Measurements from ENCODE around the gene RPL3. TPM values are rescaled to one million over a fixed set of nuclear protein-coding genes. Genes with fewer than 3 reads are reported as not detected.

Gene RPL3
- total RNA-seq, 1 experiment from 2014 or later, result 6,349 TPM

GRCh38 chr22:39306456-39307361, 12.7 kb downstream of the RPL3 start:
- in situ Hi-C loops (cut with HindIII; ENCODE audit: low sequenced_read_pairs), result no loop called here
- peak; percentile 38 for DNase-seq (ENCODE audit: low spot score)

GRCh38 chr22:39303892-39304671, 15.3 kb downstream of the RPL3 start:
- DNase-seq (ENCODE audit: low spot score), result no peak
- in situ Hi-C loops (cut with HindIII; ENCODE audit: low sequenced_read_pairs), result no loop called here

DNA sequence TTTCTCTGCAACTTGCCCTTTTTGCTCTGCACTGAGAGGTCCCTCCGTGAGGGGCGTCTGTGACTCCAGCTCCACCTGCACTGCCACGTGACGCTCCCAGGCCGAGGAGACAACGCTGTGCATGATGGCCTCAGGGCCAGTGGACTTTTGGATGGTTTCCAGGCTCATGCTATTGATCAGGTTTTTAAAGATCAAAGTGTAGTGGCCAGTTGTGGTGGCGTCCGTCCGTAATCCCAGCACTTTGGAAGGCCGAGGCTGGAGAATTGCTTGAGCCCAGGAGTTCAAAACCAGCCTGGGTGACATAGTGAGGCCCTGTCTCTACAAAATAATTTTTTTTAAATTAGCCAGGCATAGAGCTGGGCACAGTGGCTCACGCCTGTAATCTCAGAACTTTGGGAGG, 16.1 kb downstream of the RPL3 start:
- in situ Hi-C loops (cut with HindIII; ENCODE audit: low sequenced_read_pairs), result no loop called here
- DNase-seq (ENCODE audit: low spot score), result no peak

- in situ Hi-C loops (cut with HindIII; ENCODE audit: low sequenced_read_pairs), result no loop called here
- DNase-seq (ENCODE audit: low spot score), result no peak
Measured at GRCh38 chr22:39302431-39302960, 16.9 kb downstream of the RPL3 start.

DNA sequence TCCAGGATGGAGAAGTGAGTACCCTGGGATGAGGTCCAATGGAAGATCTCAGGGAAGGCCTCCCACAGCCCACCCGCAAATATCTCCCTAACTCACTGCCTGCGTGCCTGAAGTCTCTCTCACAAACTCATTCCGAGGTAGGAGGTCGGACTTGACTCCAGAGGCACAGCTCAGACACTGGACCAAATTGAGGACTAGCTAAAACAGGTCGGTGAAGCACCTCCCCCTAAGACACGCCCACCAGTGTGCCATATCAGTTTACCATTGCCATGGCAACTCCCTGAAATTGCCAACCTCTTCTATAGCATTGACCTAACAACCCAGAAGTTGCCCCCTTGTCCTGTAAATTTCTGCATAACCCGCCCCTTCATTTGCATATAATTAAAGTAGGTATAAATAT, 17.5 kb downstream of the RPL3 start:
- in situ Hi-C loops (cut with HindIII; ENCODE audit: low sequenced_read_pairs), result no loop called here

DNA sequence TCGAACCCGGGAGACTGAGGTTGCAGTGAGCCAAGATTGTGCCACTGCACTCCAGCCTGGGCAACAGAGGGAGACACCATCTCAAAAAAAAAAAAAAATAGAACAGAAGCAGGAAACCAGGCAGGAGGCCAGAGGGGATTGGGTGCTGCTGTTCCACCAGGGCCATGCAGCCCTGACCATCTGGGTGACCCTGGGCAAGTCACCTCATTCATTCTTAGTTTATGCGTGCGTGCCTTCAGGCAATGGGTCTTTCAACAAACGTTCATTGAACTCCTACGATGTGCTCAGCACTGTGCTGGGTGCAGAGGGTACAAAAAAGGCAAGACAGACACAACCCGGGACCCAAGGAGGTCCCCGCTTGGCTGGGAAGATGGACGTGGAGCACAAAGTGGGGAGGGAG, 18.3 kb downstream of the RPL3 start:
- in situ Hi-C loops (cut with HindIII; ENCODE audit: low sequenced_read_pairs), result no loop called here
- no peak for DNase-seq (ENCODE audit: low spot score)

More for the DNA sequence above, 17.5 kb downstream of the RPL3 start:
- no peak for DNase-seq (ENCODE audit: low spot score)

DNA sequence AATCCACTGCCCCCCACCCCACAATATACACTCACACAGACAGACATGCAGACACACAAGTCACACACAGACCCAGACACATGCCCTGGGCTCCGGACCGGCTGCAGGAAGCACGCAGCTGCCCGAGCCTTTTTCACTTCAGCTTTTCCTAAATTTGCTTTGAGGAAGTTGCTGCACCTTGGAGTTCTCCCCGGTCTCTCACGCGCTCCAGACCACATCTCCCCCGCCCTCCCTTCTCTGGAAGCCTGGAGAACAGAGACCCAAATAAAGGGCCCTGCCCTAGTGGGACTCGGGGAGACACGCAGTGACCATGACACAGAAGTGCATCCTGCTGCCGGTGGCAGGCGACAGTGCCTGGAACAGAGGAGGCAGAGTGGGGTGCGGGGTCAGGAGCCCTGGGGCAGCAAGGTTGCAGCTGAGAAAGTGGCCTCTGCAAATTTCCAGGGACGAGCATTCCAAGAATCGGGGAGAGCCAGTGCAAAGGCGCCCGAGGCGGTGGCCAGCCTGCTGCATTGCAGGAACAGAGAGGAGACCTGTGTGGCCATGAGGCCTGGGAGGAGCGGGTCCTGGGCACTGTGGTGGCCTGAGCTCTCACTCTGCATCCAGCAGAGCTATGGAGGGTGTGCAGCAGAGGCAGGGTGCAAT, 19.1 kb downstream of the RPL3 start:
- in situ Hi-C loops (cut with HindIII; ENCODE audit: low sequenced_read_pairs), result no loop called here
- no peak for DNase-seq (ENCODE audit: low spot score)

DNA sequence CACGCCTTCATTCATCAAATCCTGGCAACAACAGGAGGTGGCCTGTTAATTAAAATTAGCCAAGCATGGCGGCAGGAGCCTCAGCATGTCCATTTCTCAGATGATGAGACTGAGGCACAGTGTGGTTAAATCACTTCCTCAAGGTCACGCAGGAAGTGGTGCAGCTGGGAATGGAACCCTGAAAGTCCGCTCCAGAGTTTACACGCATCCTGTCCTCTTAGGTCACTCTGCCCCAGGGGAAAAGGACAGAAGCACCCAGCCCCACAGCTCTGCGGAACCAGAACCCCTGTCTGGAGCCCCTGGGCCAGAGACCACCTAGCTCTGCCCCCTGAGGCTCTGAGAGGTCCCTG, 19.6 kb downstream of the RPL3 start:
- in situ Hi-C loops (cut with HindIII; ENCODE audit: low sequenced_read_pairs), result no loop called here
- no peak for DNase-seq (ENCODE audit: low spot score)

DNA sequence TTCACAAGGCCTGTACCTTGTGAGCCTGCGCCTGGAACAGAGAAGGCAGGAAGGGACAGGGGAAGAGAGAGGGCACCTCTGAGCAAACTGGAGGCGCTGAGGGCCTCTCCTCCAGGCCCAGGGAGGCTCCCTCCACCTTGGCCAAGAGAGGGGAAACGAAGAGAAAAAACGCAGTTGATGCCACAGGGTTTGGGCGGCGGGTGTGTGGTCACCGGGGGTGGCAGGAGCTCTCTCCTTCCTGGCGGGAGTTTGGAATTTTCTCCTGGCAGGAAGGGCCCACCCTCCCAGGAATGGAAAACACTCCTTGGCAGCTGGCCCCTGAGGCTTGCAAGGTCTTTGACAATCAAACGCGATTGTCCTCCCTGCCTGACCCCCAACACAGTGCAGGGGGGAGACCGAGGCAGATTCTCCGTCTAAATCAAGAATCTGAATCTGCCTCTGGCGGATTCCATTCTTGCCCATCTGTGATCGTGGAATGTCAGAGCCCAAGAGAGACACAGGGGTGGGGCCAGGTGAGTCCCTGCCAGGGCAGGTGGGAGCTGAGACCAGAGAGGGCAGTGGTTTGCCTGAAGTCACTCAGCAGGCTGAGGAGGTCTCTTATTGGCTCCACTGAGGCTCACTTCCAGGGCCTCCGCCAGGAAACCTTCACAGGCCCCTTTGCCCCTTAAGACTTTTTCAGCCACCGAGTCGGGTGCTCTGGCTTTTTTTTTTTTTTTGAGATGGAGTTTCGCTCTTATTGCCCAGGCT, 21.0 kb downstream of the RPL3 start:
- in situ Hi-C loops (cut with HindIII; ENCODE audit: low sequenced_read_pairs), result no loop called here
- DNase-seq (ENCODE audit: low spot score), result no peak

DNA sequence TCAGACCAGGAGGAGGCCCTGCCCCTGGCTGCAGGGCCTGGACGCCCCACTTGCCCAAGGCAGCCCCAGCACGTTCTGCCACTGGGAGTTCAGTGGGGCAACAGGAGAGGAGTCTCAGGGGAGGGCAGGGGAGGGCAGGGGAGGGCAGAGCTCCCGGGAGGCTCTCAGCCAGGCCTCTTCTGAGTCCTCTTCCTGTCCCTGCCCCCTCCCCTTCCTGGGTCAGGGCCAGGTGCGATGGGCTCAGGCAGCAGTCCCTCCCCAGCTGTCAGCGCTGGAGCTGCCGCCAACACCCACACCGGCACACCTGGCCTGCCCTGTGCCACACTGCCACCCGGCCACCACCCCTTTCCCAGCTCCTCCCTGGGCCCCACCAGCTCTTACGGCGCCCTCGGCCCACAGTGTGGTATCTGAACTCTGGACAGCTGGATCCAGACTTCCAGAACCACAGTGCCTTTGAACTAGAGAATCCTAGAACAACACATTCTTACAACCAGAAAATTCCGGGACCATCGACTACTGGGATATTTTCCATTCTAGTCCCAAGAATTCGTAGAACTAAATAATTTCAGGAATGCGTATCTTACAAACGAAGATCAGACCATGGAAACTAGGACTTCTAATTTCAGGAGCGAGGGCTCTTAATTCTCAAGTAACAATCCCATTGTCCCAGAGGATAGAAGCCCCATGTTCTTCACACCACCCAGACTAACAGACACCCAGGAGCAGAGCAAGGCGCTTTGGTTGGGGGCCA, 21.8 kb downstream of the RPL3 start:
- in situ Hi-C loops (cut with HindIII; ENCODE audit: low sequenced_read_pairs), result no loop called here
- DNase-seq (ENCODE audit: low spot score), result no peak

DNA sequence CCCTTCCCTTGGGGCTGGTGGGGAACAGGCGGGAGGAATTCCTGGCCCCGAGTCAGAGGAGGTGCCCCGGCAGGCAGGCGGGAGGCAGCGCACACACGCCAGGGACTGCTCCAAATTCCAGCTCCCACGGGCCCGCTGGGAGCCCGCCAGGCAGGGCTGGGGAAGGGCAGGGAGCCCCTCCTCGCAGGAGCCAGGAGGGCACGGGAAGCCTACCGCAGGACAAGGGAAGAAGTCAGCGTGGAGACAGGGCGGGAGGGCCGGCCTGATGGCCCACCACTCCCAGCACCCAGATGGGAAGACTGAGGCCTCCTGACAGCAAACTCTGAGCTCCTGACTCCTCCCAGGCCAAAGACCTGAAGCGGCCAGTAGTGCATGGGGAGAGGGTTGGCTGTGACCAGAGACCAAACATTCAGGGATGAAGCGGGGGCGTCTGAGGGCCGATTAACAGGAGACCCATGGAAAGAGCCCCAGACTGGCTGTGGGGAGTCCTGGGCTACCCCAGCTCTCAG, 22.4 kb downstream of the RPL3 start:
- no peak for DNase-seq (ENCODE audit: low spot score)
- in situ Hi-C loops (cut with HindIII; ENCODE audit: low sequenced_read_pairs), result no loop called here

- in situ Hi-C loops (cut with HindIII; ENCODE audit: low sequenced_read_pairs), result no loop called here
- no peak for DNase-seq (ENCODE audit: low spot score)
Measured at GRCh38 chr22:39296535-39296934, 22.9 kb downstream of the RPL3 start.

DNA sequence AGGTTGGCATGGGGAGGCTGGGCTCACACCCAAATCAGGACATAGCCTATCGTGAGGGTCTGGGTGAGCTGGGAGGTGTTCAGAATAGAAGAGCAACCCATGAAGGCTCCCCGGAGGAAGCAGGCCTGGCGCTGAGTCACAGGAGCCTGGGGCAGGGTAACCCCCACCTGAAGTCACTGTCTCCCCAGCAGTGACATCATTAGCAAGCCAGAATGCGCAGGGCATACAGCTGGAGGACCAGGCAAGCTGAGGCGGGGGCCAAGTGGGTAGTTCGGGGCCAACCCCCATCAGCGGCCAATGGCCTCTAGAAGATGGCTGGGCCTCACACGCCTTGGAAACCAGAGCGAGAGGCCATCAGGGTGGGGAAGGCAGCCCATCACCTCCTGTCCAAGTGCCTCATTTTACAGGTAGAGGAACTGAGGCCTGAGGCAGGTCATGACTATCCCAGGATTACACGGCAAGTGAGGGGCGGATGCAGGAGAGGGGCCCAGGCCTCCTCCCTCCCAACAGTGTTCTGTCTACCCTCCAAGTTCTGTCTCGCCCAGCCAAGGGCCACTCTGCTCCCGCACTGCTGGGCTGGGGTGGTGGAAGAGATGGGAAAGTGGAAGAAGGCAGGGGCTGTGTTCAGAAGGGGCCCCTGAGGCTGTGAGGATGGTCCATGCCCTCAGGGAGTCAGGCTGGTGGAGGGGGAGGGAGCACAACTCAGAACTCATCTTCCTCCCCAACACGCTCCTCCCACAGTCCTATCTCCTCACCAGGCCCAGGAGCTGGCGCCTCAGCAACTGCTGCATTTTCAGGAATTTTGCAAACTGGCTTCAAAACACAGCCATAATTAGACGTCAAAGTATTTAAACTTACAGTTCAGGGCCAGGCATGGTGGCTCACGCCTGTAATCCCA, 24.6 kb downstream of the RPL3 start:
- in situ Hi-C loops (cut with HindIII; ENCODE audit: low sequenced_read_pairs), result no loop called here
- no peak for DNase-seq (ENCODE audit: low spot score)

DNA sequence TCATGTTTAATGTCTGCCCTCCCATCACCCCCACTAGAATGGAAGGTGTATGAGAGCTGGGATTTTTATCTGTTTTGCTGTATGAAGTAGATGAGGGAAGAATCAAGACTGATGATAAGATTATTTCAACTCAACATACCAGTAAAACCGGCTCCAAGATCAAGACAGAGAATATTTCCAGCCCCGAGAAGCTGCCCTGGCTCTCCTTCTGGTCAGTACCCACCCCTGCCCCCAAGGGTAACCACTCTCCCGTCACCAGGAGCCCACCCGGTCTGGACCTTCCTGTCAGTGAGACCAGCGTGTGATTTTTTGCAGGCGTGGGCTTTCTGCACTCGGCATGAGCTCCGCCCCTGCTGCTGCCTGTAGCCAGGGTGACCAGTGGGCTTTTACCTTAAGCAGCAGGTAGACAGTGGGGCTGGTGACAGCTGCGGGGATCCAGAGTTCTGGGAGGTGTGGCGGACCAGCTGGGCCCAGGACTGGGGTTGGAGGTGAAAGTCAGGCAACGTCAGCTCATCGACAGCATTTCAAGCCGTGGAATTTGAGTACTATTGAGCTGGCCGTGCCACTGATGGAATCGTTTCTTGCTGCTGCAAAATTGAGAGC, 25.6 kb downstream of the RPL3 start:
- no peak for DNase-seq (ENCODE audit: low spot score)
- in situ Hi-C loops (cut with HindIII; ENCODE audit: low sequenced_read_pairs), result no loop called here

DNA sequence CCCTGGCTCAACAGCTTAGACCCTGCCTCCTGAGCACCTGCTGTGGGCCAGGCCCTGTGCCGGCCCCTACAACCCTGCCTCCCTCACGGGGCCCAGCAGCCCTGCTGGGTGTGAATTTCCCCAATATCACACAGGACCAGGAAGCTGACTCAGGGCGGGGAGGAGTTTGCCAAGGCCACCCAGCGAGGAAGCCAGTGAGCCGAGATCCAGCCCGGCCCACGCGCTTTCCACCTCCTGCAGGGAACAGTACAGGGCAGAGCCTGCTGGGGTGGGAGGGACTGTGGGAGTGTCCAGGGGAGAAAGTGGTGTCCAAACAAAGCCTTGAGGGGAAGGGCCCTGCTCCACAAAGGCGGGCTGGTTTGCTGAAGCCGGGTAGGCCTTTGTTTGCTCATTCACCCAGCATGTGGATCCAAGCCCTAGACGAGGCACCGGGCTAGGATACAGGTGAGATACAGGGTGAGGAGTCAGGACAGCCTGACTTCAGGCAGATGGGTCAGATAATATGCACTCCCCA, 26.8 kb downstream of the RPL3 start:
- DNase-seq (ENCODE audit: low spot score), result no peak
- in situ Hi-C loops (cut with HindIII; ENCODE audit: low sequenced_read_pairs), result no loop called here

DNA sequence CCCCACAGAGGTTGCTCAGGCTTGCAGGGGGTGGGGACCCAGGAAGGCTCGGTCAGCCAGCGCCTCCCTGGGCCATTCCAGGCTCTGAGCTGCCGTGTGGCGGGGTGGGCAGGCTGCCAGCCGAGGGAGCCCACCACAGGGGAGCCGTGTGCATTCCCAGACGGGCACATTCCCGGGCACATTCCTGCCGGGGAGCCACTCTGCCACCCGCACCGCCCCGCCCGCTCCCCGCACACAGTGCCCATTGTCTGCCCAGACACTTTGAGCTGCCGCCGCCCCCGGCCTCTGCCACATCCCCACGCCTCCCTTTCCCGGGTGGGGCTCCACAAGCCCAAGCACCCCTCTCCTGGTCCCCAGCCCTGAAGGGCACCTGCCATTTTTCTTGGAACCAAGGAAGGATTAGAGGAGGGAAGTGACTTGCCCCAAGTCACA, 27.4 kb downstream of the RPL3 start:
- in situ Hi-C loops (cut with HindIII; ENCODE audit: low sequenced_read_pairs), result no loop called here
- DNase-seq (ENCODE audit: low spot score), result no peak

- no peak for DNase-seq (ENCODE audit: low spot score)
- in situ Hi-C loops (cut with HindIII; ENCODE audit: low sequenced_read_pairs), result no loop called here
Measured at GRCh38 chr22:39291523-39291922, 27.9 kb downstream of the RPL3 start.

Measured in G401 (cell line).